B cell (primary cell): ENCODE data around the gene ANKS1B. TPM values are rescaled to one million over a fixed set of nuclear protein-coding genes. Genes with fewer than 3 reads are reported as not detected.

ENCODE experiments used
- ATAC-seq: fragments of 200-7000 bp; cut with Tn5 transposase; one replicate; pipeline ENCODE4 v1.10.0; 2021; ENCODE audit warnings: low read depth, mild to moderate bottlenecking, moderate number of reproducible peaks, moderate library complexity
- CTCF ChIA-PET: fragments of 350-600 bp; sonication (Branson Sonifier 250); formaldehyde crosslinking; loops from one replicate; lab custom pipeline; 2021; ENCODE audit warnings: antibody characterized with exemption, inconsistent platforms; lab: Charles Lee
- POLR2A ChIA-PET: fragments of 350-600 bp; sonication (Branson Sonifier 250); formaldehyde crosslinking; loops from one replicate; lab custom pipeline; 2021; ENCODE audit warnings: antibody characterized with exemption; lab: Charles Lee
- DNase-seq: peaks from one replicate; pipeline ENCODE4 v3.0.0; 2013
- H2AFZ ChIP-seq: 2 replicates; pipeline ENCODE4 v1.6.1; 2012; ENCODE audit warnings: mild to moderate bottlenecking, low read depth, low read length; ENCODE audit not compliant: insufficient read depth, poor library complexity, severe bottlenecking
- H3K27ac ChIP-seq, 2 donors: 1 replicate in 1 of 2; 2 replicates in 1 of 2; pipeline ENCODE4 v1.5.1; 2012 to 2013; ENCODE audit warnings: low read length in 2 of 2, mild to moderate bottlenecking in 2 of 2, moderate library complexity in 1 of 2
- H3K27me3 ChIP-seq, 4 experiments: fragments of 200-600 bp in 1 of 4; sonication (generic) in 1 of 4; replicated peaks in 1 of 4; 1 replicate in 2 of 4; 2 replicates in 2 of 4; pipeline versions ENCODE4 v1.6.1 to v1.7.0; 2013 to 2016; ENCODE audit warnings: low read length in 3 of 4, mild to moderate bottlenecking in 2 of 4, mixed read lengths in 1 of 4, moderate library complexity in 1 of 4; ENCODE audit not compliant: insufficient read depth in 4 of 4, control insufficient read depth in 3 of 4; ENCODE audit errors: control extremely low read depth in 1 of 4
- H3K36me3 ChIP-seq, 2 experiments: replicated peaks in 1 of 2; 1 replicate in 1 of 2; 2 replicates in 1 of 2; pipeline versions ENCODE4 v1.6.1 to v1.7.1; 2013; ENCODE audit warnings: low read length in 1 of 2; ENCODE audit not compliant: insufficient read depth in 2 of 2, control insufficient read depth in 1 of 2; ENCODE audit errors: control extremely low read depth in 1 of 2, extremely low read depth in 1 of 2
- H3K4me1 ChIP-seq, 2 donors: fragments of 200-600 bp in 1 of 2; sonication (generic) in 1 of 2; 1 replicate in 1 of 2; 2 replicates in 1 of 2; pipeline versions ENCODE4 v1.5.1 to v1.6.1; 2013 to 2017; ENCODE audit warnings: low read length in 2 of 2; ENCODE audit not compliant: control insufficient read depth in 2 of 2, insufficient read depth in 2 of 2
- H3K4me2 ChIP-seq: replicated peaks from 2 replicates; pipeline ENCODE3; 2012; ENCODE audit warnings: mild to moderate bottlenecking, low read depth, low read length; ENCODE audit not compliant: poor library complexity, severe bottlenecking
- H3K4me3 ChIP-seq, 5 experiments: fragments of 200-600 bp in 1 of 5; sonication (generic) in 1 of 5; 1 replicate in 3 of 5; 2 replicates in 2 of 5; pipeline versions ENCODE4 v1.5.1 to v1.7.0; 2011 to 2016; ENCODE audit warnings: low read length in 4 of 5, mild to moderate bottlenecking in 4 of 5, low read depth in 2 of 5, control low read depth in 1 of 5, moderate library complexity in 1 of 5; ENCODE audit not compliant: insufficient read depth in 1 of 5; ENCODE audit errors: control extremely low read depth in 1 of 5, extremely low read depth in 1 of 5
- H3K79me2 ChIP-seq: fragments of 200-600 bp; sonication (generic); one replicate; pipeline ENCODE4 v1.6.0; 2016; ENCODE audit warnings: low read length; ENCODE audit not compliant: control insufficient read depth, insufficient read depth
- H3K9ac ChIP-seq: fragments of 200-600 bp; sonication (generic); 2 replicates; pipeline ENCODE4 v1.6.1; 2017; ENCODE audit warnings: mild to moderate bottlenecking, low read length, moderate library complexity
- H3K9me3 ChIP-seq, 3 donors: one replicate each; pipeline versions ENCODE4 v1.6.1 to v1.7.1; 2013; ENCODE audit warnings: low read length in 2 of 3; ENCODE audit not compliant: control insufficient read depth in 2 of 3, insufficient read depth in 1 of 3; ENCODE audit errors: control extremely low read depth in 1 of 3
- H4K20me1 ChIP-seq: 2 replicates; pipeline ENCODE4 v1.6.0; 2012; ENCODE audit warnings: mild to moderate bottlenecking, low read length; ENCODE audit not compliant: insufficient read depth, control insufficient read depth, poor library complexity, severe bottlenecking
- H3K27ac Mint-ChIP-seq: one replicate; pipeline ENCODE4 v1.8.0; 2021; ENCODE audit warnings: mixed read lengths
- H3K27me3 Mint-ChIP-seq: one replicate; pipeline ENCODE4 v1.8.0; 2021; ENCODE audit warnings: mixed read lengths
- H3K4me1 Mint-ChIP-seq: one replicate; pipeline ENCODE4 v1.8.0; 2021; ENCODE audit warnings: mixed read lengths
- H3K4me3 Mint-ChIP-seq: one replicate; pipeline ENCODE4 v1.8.0; 2021; ENCODE audit warnings: mixed read lengths
- H3K9me3 Mint-ChIP-seq: one replicate; pipeline ENCODE4 v1.8.0; 2022; ENCODE audit warnings: mixed read lengths; ENCODE audit not compliant: insufficient read depth
- CTCF ChIP-seq: fragments of 200-600 bp; IDR thresholded peaks from one replicate; pipeline ENCODE4 v1.8.0; 2022; ENCODE audit warnings: antibody characterized with exemption, mild to moderate bottlenecking
- EZH2 ChIP-seq: IDR thresholded peaks from 2 replicates; pipeline ENCODE4 v1.6.1; 2012; ENCODE audit warnings: borderline replicate concordance, low read depth, mild to moderate bottlenecking, moderate library complexity, low read length; ENCODE audit not compliant: insufficient read depth, poor library complexity, severe bottlenecking
- WGBS: methylation state at CpG from one replicate; pipeline ENCODE4 v1.1.5; 2013; ENCODE audit warnings: missing lambda C conversion rate; ENCODE audit not compliant: insufficient coverage; 5-methylcytosine and 5-hydroxymethylcytosine counted together
- intact Hi-C: fragments of 100-400 bp; cut with micrococcal nuclease; formaldehyde crosslinking; loops from one replicate; pipeline ENCODE4 v1.10.0; 2022
- polyA plus RNA-seq: library from polyadenylated mRNA; depleted of rRNA; stranded (reverse); fragments of >200 nt; gene quantifications from 2 replicates; pipeline ENCODE4 v1.2.3, GENCODE V29; 2012
- total RNA-seq, 2 donors: library from RNA; stranded (reverse); fragments of 120-200 nt in 1 of 2; gene quantifications; 1 replicate in 1 of 2; 2 replicates in 1 of 2; pipeline versions ENCODE4 v1.2.3 to v1.2.4, GENCODE V29; 2013 to 2022

The ANKS1B gene
- total and polyA plus RNA-seq, 2 donors (not counting 1 experiment from before 2014, with no cell fraction given): not detected

GRCh38 chr12:99059824-99060511 is 924.8 kb downstream of the ANKS1B start:
- no peaks in the 10 kb centered on the region for H3K36me3 ChIP-seq
- H3K27ac ChIP-seq: no peak overlapping the region
- no peak for DNase-seq
- H4K20me1 ChIP-seq: no peaks in the 10 kb centered on the region
- ChIA-PET POLR2A (no interaction called here), CTCF (no interaction called here)
- no peaks in the 10 kb centered on the region for H3K27me3 ChIP-seq
- no peaks in the 10 kb centered on the region for H3K27me3 Mint-ChIP-seq
- no peak overlapping the region for H3K9ac ChIP-seq
- H3K9me3 Mint-ChIP-seq: no peaks in the 10 kb centered on the region
- no peaks in the 10 kb centered on the region for H3K4me1 ChIP-seq
- WGBS: 74% methylated on average over 6 of the region's 9 CpGs
- no peak overlapping the region for H3K27ac Mint-ChIP-seq
- intact Hi-C loops: no loop called here
- no peak for TF ChIP-seq EZH2
- TF ChIP-seq CTCF: no peak
- H3K4me3 Mint-ChIP-seq: no peak overlapping the region
- no peak for ATAC-seq
- no peak overlapping the region for H3K4me2 ChIP-seq
- H3K79me2 ChIP-seq: no peaks in the 10 kb centered on the region
- no peak overlapping the region for H3K4me3 ChIP-seq
- no peaks in the 10 kb centered on the region for H3K4me1 Mint-ChIP-seq
- no peaks in the 10 kb centered on the region for H3K9me3 ChIP-seq
- H2AFZ ChIP-seq: no peak overlapping the region

GRCh38 chr12:99057670-99058069 is 927.1 kb downstream of the ANKS1B start:
- Histone ChIP-seq H2AFZ (no peak overlapping the region), H3K4me1 (no peaks in the 10 kb centered on the region), H3K4me3 (no peak overlapping the region), H3K27me3 (no peaks in the 10 kb centered on the region), H3K27ac (no peak overlapping the region), H3K9me3 (no peaks in the 10 kb centered on the region), H3K4me2 (no peak overlapping the region), H3K79me2 (no peaks in the 10 kb centered on the region), H4K20me1 (no peaks in the 10 kb centered on the region), H3K36me3 (no peaks in the 10 kb centered on the region), H3K9ac (no peak overlapping the region)
- H3K27me3 Mint-ChIP-seq: no peaks in the 10 kb centered on the region
- H3K9me3 Mint-ChIP-seq: no peaks in the 10 kb centered on the region
- ChIA-PET POLR2A (no interaction called here), CTCF (interaction anchor here (1.0 kb wide), 1 partner anchor 15 kb away, joined by 3 read pairs; no protein-coding TSS in a partner anchor)
- ATAC-seq: no peak
- no peak for DNase-seq
- WGBS: 88% methylated on average over 1 of the region's 5 CpGs
- H3K4me1 Mint-ChIP-seq: no peaks in the 10 kb centered on the region
- H3K27ac Mint-ChIP-seq: no peak overlapping the region
- TF ChIP-seq CTCF: no peak
- H3K4me3 Mint-ChIP-seq: no peak overlapping the region
- intact Hi-C loops: no loop called here
